Neuronal stem cell (in vitro differentiated cells): ENCODE measurements around the gene CEACAM8.

Experiments used
- DNase-seq: peaks from one replicate; pipeline ENCODE4 v3.0.0-alpha.2; 2013; ENCODE audit warnings: low spot score
- H2AFZ ChIP-seq: one replicate; pipeline ENCODE4 v1.6.1; 2013; ENCODE audit warnings: mild to moderate bottlenecking, low read length, inconsistent platforms
- H2AK5ac ChIP-seq: 2 replicates; pipeline ENCODE4 v1.6.1; 2013; ENCODE audit warnings: low read depth, mild to moderate bottlenecking, inconsistent platforms, low read length, moderate library complexity, mixed read lengths
- H2BK120ac ChIP-seq: 2 replicates; pipeline ENCODE4 v1.6.1; 2013; ENCODE audit warnings: low read depth, mild to moderate bottlenecking, inconsistent platforms, low read length, moderate library complexity, mixed read lengths
- H2BK12ac ChIP-seq: one replicate; pipeline ENCODE4 v1.6.1; 2013; ENCODE audit warnings: low read length, inconsistent platforms
- H2BK15ac ChIP-seq: 2 replicates; pipeline ENCODE4 v1.6.1; 2013; ENCODE audit warnings: mild to moderate bottlenecking, low read length, inconsistent platforms, mixed read lengths
- H2BK5ac ChIP-seq: one replicate; pipeline ENCODE4 v1.6.1; 2013; ENCODE audit warnings: inconsistent platforms, mild to moderate bottlenecking, low read length, moderate library complexity
- H3K14ac ChIP-seq: one replicate; pipeline ENCODE4 v1.6.1; 2013; ENCODE audit warnings: low read length, inconsistent platforms
- H3K18ac ChIP-seq: 2 replicates; pipeline ENCODE4 v1.6.1; 2013; ENCODE audit warnings: low read length, inconsistent platforms
- H3K23ac ChIP-seq: 2 replicates; pipeline ENCODE4 v1.6.1; 2013; ENCODE audit warnings: low read depth, mild to moderate bottlenecking, mixed read lengths, low read length, inconsistent platforms; ENCODE audit not compliant: poor library complexity
- H3K27ac ChIP-seq: replicated peaks from 3 replicates; pipeline ENCODE4 v1.5.1; 2013; ENCODE audit warnings: low read length, inconsistent platforms
- H3K27me3 ChIP-seq, 3 experiments: 2 replicates each; pipeline ENCODE4 v1.6.1; 2013; ENCODE audit warnings: low read length in 3 of 3, mild to moderate bottlenecking in 2 of 3, inconsistent platforms in 1 of 3, low read depth in 1 of 3, mixed read lengths in 1 of 3, moderate library complexity in 1 of 3; ENCODE audit not compliant: control insufficient read depth in 3 of 3, insufficient read depth in 3 of 3
- H3K36me3 ChIP-seq, 2 donors: replicated peaks in 1 of 2; 2 replicates each; pipeline ENCODE4 v1.6.1; 2013; ENCODE audit warnings: low read length in 2 of 2; ENCODE audit not compliant: control insufficient read depth in 2 of 2, insufficient read depth in 2 of 2
- H3K4ac ChIP-seq: 2 replicates; pipeline ENCODE4 v1.6.1; 2013; ENCODE audit warnings: inconsistent platforms, mild to moderate bottlenecking, low read length, moderate library complexity
- H3K4me1 ChIP-seq, 2 donors: 1 replicate in 1 of 2; 2 replicates in 1 of 2; pipeline ENCODE4 v1.6.1; 2013; ENCODE audit warnings: low read length in 2 of 2, low read depth in 1 of 2; ENCODE audit not compliant: control insufficient read depth in 2 of 2, insufficient read depth in 1 of 2
- H3K4me2 ChIP-seq: one replicate; pipeline ENCODE4 v1.6.1; 2013; ENCODE audit warnings: mild to moderate bottlenecking, low read length, inconsistent platforms; ENCODE audit not compliant: insufficient read depth, poor library complexity, severe bottlenecking
- H3K4me3 ChIP-seq, 2 donors: 2 replicates each; pipeline ENCODE4 v1.5.1; 2013; ENCODE audit warnings: low read length in 2 of 2, mild to moderate bottlenecking in 2 of 2, inconsistent platforms in 1 of 2, moderate library complexity in 1 of 2
- H3K79me1 ChIP-seq: one replicate; pipeline ENCODE4 v1.6.1; 2013; ENCODE audit warnings: low read depth, mild to moderate bottlenecking, inconsistent platforms, low read length, moderate library complexity
- H3K9ac ChIP-seq: one replicate; pipeline ENCODE4 v1.6.1; 2013; ENCODE audit warnings: mild to moderate bottlenecking, low read depth, low read length, inconsistent platforms; ENCODE audit not compliant: poor library complexity
- H3K9me3 ChIP-seq, 2 donors: replicated peaks in 1 of 2; 2 replicates each; pipeline versions ENCODE3 to v1.6.1; 2013; ENCODE audit warnings: low read length in 2 of 2, mild to moderate bottlenecking in 2 of 2, inconsistent platforms in 1 of 2, low read depth in 1 of 2, mixed read lengths in 1 of 2, moderate library complexity in 1 of 2; ENCODE audit not compliant: control insufficient read depth in 2 of 2, insufficient read depth in 1 of 2
- H4K8ac ChIP-seq: one replicate; pipeline ENCODE4 v1.6.1; 2013; ENCODE audit warnings: low read depth, mild to moderate bottlenecking, inconsistent platforms, low read length, moderate library complexity
- H4K91ac ChIP-seq: one replicate; pipeline ENCODE4 v1.6.1; 2013; ENCODE audit warnings: low read length, low read depth, mild to moderate bottlenecking, inconsistent platforms; ENCODE audit not compliant: poor library complexity
- WGBS, 2 donors: extraction: QIAGEN DNeasy Blood & Tissue Kit; methylation state at CpG; one replicate each; pipeline ENCODE4 v1.1.7; 2013; ENCODE audit warnings: missing lambda C conversion rate in 2 of 2, mixed read lengths in 1 of 2; ENCODE audit not compliant: insufficient read length in 2 of 2, insufficient replicate concordance in 1 of 2; ENCODE audit errors: extremely low coverage in 2 of 2; 5-methylcytosine and 5-hydroxymethylcytosine counted together

Gene CEACAM8

GRCh38 chr19:42547929-42548328 is 46.8 kb downstream of the CEACAM8 start:
- H3K4ac ChIP-seq: no peak overlapping the region
- H3K79me1 ChIP-seq: no peaks in the 10 kb centered on the region
- no peak overlapping the region for H2AK5ac ChIP-seq
- H3K4me2 ChIP-seq: no peak overlapping the region
- no peak overlapping the region for H4K91ac ChIP-seq
- no peak overlapping the region for H2BK12ac ChIP-seq
- no peak overlapping the region for H3K23ac ChIP-seq
- no peak overlapping the region for H3K9ac ChIP-seq
- H3K27ac ChIP-seq: no peak overlapping the region
- peak overlapping the region in 1 of 2 donors; percentile 47 for H3K4me3 ChIP-seq
- no peaks in the 10 kb centered on the region for H3K27me3 ChIP-seq
- H3K36me3 ChIP-seq: no peaks in the 10 kb centered on the region
- no peak overlapping the region for H2AFZ ChIP-seq
- no peak overlapping the region for H2BK15ac ChIP-seq
- H2BK5ac ChIP-seq: no peak overlapping the region
- no peaks in the 10 kb centered on the region for H3K4me1 ChIP-seq
- WGBS, 2 donors: no CpG with 5 or more reads among the region's 2 CpGs
- no peak overlapping the region for H3K18ac ChIP-seq
- H3K9me3 ChIP-seq: peaks cover 0 to 2% of the 10 kb centered on the region in 2 donors
- no peak overlapping the region for H3K14ac ChIP-seq
- H4K8ac ChIP-seq: no peak overlapping the region
- no peak for DNase-seq
- H2BK120ac ChIP-seq: no peak overlapping the region

GRCh38 chr19:42546831-42547500 is 47.8 kb downstream of the CEACAM8 start:
- no peak overlapping the region for H2BK12ac ChIP-seq
- H4K91ac ChIP-seq: no peak overlapping the region
- no peak overlapping the region for H3K23ac ChIP-seq
- no peak overlapping the region for H2BK5ac ChIP-seq
- no peaks in the 10 kb centered on the region for H3K79me1 ChIP-seq
- H3K4ac ChIP-seq: no peak overlapping the region
- DNase-seq: no peak
- H3K14ac ChIP-seq: no peak overlapping the region
- H2AK5ac ChIP-seq: no peak overlapping the region
- H4K8ac ChIP-seq: peak overlapping the region; percentile 70
- no CpG with 5 or more reads among the region's 4 CpGs for WGBS, 2 donors
- H2AFZ ChIP-seq: no peak overlapping the region
- no peaks in the 10 kb centered on the region for H3K4me1 ChIP-seq
- no peak overlapping the region for H2BK15ac ChIP-seq
- H3K27ac ChIP-seq: no peak overlapping the region
- H3K4me2 ChIP-seq: no peak overlapping the region
- H3K9ac ChIP-seq: no peak overlapping the region
- H2BK120ac ChIP-seq: no peak overlapping the region
- H3K4me3 ChIP-seq: no peak overlapping the region
- H3K9me3 ChIP-seq: peaks cover 0 to 2% of the 10 kb centered on the region in 2 donors
- H3K18ac ChIP-seq: no peak overlapping the region
- H3K36me3 ChIP-seq: no peaks in the 10 kb centered on the region
- no peaks in the 10 kb centered on the region for H3K27me3 ChIP-seq

- no peaks in the 10 kb centered on the region for H3K27me3 ChIP-seq
- no CpG with 5 or more reads among the region's 4 CpGs for WGBS, 2 donors
These were observed 50.6 kb downstream of the CEACAM8 start for GRCh38 chr19:42544146-42544545.

GRCh38 chr19:42542791-42543190 is 51.9 kb downstream of the CEACAM8 start:
- WGBS, 2 donors: no CpG with 5 or more reads among the region's 2 CpGs
- H3K4me3 ChIP-seq: no peak overlapping the region
- no peak overlapping the region for H3K4me2 ChIP-seq
- H2AK5ac ChIP-seq: no peak overlapping the region
- no peak overlapping the region for H3K27ac ChIP-seq
- no peak overlapping the region for H4K8ac ChIP-seq
- no peak overlapping the region for H2AFZ ChIP-seq
- H3K9ac ChIP-seq: no peak overlapping the region
- no peak overlapping the region for H4K91ac ChIP-seq
- no peak overlapping the region for H2BK15ac ChIP-seq
- H3K27me3 ChIP-seq: no peaks in the 10 kb centered on the region
- no peaks in the 10 kb centered on the region for H3K79me1 ChIP-seq
- no peaks in the 10 kb centered on the region for H3K9me3 ChIP-seq
- no peak overlapping the region for H2BK12ac ChIP-seq
- H3K36me3 ChIP-seq: no peaks in the 10 kb centered on the region
- H3K14ac ChIP-seq: no peak overlapping the region
- peaks cover 4 to 11% of the 10 kb centered on the region in 2 donors for H3K4me1 ChIP-seq
- DNase-seq: no peak
- H3K23ac ChIP-seq: no peak overlapping the region
- no peak overlapping the region for H2BK120ac ChIP-seq
- H2BK5ac ChIP-seq: no peak overlapping the region
- no peak overlapping the region for H3K4ac ChIP-seq
- no peak overlapping the region for H3K18ac ChIP-seq

More at GRCh38 chr19:42544146-42544545, 50.6 kb downstream of the CEACAM8 start:
- Histone ChIP-seq H2BK15ac (no peak overlapping the region), H3K9me3 (no peaks in the 10 kb centered on the region), H3K23ac (no peak overlapping the region), H3K14ac (no peak overlapping the region), H3K4me1 (peaks cover 4 to 11% of the 10 kb centered on the region in 2 donors), H2AK5ac (no peak overlapping the region), H3K4ac (no peak overlapping the region), H3K79me1 (no peaks in the 10 kb centered on the region), H3K9ac (no peak overlapping the region), H3K27ac (no peak overlapping the region), H4K8ac (no peak overlapping the region), H3K18ac (no peak overlapping the region), H2BK5ac (no peak overlapping the region), H3K36me3 (no peaks in the 10 kb centered on the region), H2BK12ac (no peak overlapping the region), H3K4me2 (no peak overlapping the region), H3K4me3 (no peak overlapping the region), H4K91ac (no peak overlapping the region), H2BK120ac (no peak overlapping the region), H2AFZ (no peak overlapping the region)
- DNase-seq: no peak
